H1 (cell line): Measurements from ENCODE around the gene PYCARD. TPM values are rescaled to one million over a fixed set of nuclear protein-coding genes. Genes with fewer than 3 reads are reported as not detected.

Experiments used
- NRF1 ChIP-seq: IDR thresholded peaks from 2 replicates; pipeline ENCODE4 v1.6.1; 2011; ENCODE audit warnings: mild to moderate bottlenecking, low read depth, low read length, improper control_type of control experiment
- polyA plus RNA-seq, 7 experiments: library from polyadenylated mRNA; depleted of rRNA in 3 of 7; stranded (reverse) in 5 of 7; unstranded in 2 of 7; fragments of >200 nt in 5 of 7; fragments of 200-250 nt in 2 of 7; gene quantifications; 1 replicate in 5 of 7; 2 replicates in 1 of 7; 4 replicates in 1 of 7; pipeline versions ENCODE4 v1.2.1 to v1.2.3, GENCODE V29; 2011 to 2013; ENCODE audit warnings: missing spikeins in 2 of 7, mixed read lengths in 2 of 7
- total RNA-seq: library from RNA; stranded (reverse); fragmentation: NEBNext Ultra II Directional; extraction: Animal tissue kit (Norgen Biotek cat#: 25700); gene quantifications from 2 replicates; pipeline ENCODE4 v1.2.1, GENCODE V29; 2021
- TF ChIP-seq, protein P1 (sequence below): fragments of 300-600 bp; sonication (generic); IDR thresholded peaks from 2 replicates; pipeline ENCODE4 v1.7.1; 2012; ENCODE audit warnings: low read length, moderate library complexity, mild to moderate bottlenecking, inconsistent platforms; ENCODE audit not compliant: insufficient replicate concordance

Gene PYCARD
- total and polyA plus RNA-seq, 2 of the 8 experiments (the other 6 are each of a cell fraction or from before 2014, with no cell fraction given), result 29.9 to 77.9 TPM

DNA sequence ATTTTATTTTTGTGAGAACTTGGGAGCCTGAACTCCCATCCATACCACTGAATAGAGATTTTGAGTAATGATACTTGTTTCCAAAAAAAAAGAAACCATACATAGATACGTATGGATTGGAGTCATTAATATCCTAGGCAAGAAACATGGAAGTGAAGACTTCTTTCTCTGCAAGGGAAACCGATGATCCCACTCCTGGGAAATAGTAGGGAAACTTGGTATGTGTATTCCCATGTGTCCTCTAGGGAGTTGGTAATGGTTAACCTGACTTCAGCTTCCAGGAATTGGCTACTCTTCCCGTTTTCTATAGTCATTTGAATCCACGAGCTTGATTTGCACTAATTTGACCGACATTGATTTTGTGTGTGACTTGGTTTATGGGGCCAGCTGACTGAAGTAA lies 17.2 kb downstream of the PYCARD start (continued):
- TF ChIP-seq, protein P1, sequence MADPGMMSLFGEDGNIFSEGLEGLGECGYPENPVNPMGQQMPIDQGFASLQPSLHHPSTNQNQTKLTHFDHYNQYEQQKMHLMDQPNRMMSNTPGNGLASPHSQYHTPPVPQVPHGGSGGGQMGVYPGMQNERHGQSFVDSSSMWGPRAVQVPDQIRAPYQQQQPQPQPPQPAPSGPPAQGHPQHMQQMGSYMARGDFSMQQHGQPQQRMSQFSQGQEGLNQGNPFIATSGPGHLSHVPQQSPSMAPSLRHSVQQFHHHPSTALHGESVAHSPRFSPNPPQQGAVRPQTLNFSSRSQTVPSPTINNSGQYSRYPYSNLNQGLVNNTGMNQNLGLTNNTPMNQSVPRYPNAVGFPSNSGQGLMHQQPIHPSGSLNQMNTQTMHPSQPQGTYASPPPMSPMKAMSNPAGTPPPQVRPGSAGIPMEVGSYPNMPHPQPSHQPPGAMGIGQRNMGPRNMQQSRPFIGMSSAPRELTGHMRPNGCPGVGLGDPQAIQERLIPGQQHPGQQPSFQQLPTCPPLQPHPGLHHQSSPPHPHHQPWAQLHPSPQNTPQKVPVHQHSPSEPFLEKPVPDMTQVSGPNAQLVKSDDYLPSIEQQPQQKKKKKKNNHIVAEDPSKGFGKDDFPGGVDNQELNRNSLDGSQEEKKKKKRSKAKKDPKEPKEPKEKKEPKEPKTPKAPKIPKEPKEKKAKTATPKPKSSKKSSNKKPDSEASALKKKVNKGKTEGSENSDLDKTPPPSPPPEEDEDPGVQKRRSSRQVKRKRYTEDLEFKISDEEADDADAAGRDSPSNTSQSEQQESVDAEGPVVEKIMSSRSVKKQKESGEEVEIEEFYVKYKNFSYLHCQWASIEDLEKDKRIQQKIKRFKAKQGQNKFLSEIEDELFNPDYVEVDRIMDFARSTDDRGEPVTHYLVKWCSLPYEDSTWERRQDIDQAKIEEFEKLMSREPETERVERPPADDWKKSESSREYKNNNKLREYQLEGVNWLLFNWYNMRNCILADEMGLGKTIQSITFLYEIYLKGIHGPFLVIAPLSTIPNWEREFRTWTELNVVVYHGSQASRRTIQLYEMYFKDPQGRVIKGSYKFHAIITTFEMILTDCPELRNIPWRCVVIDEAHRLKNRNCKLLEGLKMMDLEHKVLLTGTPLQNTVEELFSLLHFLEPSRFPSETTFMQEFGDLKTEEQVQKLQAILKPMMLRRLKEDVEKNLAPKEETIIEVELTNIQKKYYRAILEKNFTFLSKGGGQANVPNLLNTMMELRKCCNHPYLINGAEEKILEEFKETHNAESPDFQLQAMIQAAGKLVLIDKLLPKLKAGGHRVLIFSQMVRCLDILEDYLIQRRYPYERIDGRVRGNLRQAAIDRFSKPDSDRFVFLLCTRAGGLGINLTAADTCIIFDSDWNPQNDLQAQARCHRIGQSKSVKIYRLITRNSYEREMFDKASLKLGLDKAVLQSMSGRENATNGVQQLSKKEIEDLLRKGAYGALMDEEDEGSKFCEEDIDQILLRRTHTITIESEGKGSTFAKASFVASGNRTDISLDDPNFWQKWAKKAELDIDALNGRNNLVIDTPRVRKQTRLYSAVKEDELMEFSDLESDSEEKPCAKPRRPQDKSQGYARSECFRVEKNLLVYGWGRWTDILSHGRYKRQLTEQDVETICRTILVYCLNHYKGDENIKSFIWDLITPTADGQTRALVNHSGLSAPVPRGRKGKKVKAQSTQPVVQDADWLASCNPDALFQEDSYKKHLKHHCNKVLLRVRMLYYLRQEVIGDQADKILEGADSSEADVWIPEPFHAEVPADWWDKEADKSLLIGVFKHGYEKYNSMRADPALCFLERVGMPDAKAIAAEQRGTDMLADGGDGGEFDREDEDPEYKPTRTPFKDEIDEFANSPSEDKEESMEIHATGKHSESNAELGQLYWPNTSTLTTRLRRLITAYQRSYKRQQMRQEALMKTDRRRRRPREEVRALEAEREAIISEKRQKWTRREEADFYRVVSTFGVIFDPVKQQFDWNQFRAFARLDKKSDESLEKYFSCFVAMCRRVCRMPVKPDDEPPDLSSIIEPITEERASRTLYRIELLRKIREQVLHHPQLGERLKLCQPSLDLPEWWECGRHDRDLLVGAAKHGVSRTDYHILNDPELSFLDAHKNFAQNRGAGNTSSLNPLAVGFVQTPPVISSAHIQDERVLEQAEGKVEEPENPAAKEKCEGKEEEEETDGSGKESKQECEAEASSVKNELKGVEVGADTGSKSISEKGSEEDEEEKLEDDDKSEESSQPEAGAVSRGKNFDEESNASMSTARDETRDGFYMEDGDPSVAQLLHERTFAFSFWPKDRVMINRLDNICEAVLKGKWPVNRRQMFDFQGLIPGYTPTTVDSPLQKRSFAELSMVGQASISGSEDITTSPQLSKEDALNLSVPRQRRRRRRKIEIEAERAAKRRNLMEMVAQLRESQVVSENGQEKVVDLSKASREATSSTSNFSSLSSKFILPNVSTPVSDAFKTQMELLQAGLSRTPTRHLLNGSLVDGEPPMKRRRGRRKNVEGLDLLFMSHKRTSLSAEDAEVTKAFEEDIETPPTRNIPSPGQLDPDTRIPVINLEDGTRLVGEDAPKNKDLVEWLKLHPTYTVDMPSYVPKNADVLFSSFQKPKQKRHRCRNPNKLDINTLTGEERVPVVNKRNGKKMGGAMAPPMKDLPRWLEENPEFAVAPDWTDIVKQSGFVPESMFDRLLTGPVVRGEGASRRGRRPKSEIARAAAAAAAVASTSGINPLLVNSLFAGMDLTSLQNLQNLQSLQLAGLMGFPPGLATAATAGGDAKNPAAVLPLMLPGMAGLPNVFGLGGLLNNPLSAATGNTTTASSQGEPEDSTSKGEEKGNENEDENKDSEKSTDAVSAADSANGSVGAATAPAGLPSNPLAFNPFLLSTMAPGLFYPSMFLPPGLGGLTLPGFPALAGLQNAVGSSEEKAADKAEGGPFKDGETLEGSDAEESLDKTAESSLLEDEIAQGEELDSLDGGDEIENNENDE, result no peak
- no peak for TF ChIP-seq NRF1
